HEK293 (cell line): ENCODE results near the gene DSCAML1.

ENCODE experiments used
- CTCF ChIA-PET: fragments of 350-600 bp; formaldehyde crosslinking; extraction: SDS; loops from one replicate; lab custom pipeline; 2021; ENCODE audit warnings: antibody characterized with exemption; lab: Yijun Ruan, JAX
- POLR2A ChIA-PET: fragments of 300-600 bp; formaldehyde crosslinking; extraction: SDS; loops from one replicate; lab custom pipeline; 2020; ENCODE audit warnings: antibody characterized with exemption, inconsistent platforms; lab: Yijun Ruan, JAX
- H3K27ac ChIP-seq: fragments of 200-500 bp; sonication (Bioruptor generic); 2 replicates; pipeline ENCODE4 v1.5.1; 2014; ENCODE audit warnings: low read depth, low read length, control low read depth, inconsistent platforms; ENCODE audit errors: extremely low read depth
- H3K36me3 ChIP-seq, 2 experiments: fragments of 200-500 bp in 1 of 2; sonication (Bioruptor generic) in 1 of 2; 1 replicate in 1 of 2; 2 replicates in 1 of 2; pipeline ENCODE4 v1.5.1; 2014 to 2017; ENCODE audit warnings: inconsistent platforms in 2 of 2, low read length in 2 of 2; ENCODE audit not compliant: control insufficient read depth in 2 of 2, insufficient read depth in 1 of 2
- H3K4me1 ChIP-seq: fragments of 200-500 bp; sonication (Bioruptor generic); 2 replicates; pipeline ENCODE4 v1.5.1; 2014; ENCODE audit warnings: mild to moderate bottlenecking, low read length, inconsistent platforms; ENCODE audit not compliant: control insufficient read depth, insufficient read depth
- H3K4me3 ChIP-seq: 2 replicates; pipeline ENCODE4 v1.5.1; 2011; ENCODE audit warnings: low read depth, mild to moderate bottlenecking, control low read depth, low read length, moderate library complexity
- H3K9me3 ChIP-seq: fragments of 200-500 bp; sonication (Bioruptor generic); 2 replicates; pipeline ENCODE4 v1.5.1; 2014; ENCODE audit warnings: low read depth, low read length, inconsistent platforms; ENCODE audit not compliant: control insufficient read depth, insufficient read depth
- GLI2 ChIP-seq: fragments of 450-650 bp; formaldehyde crosslinking; IDR thresholded peaks from 2 replicates; pipeline ENCODE4; 2017; ENCODE audit warnings: missing biosample characterization, missing genetic modification characterization, low read depth, borderline replicate concordance
- HOXC10 ChIP-seq: sonication (generic); formaldehyde crosslinking; IDR thresholded peaks from 2 replicates; pipeline ENCODE4 v1.8.1; 2023; ENCODE audit warnings: mild to moderate bottlenecking, missing genetic modification reagents
- PRDM10 ChIP-seq: fragments of 450-650 bp; formaldehyde crosslinking; IDR thresholded peaks from 2 replicates; pipeline ENCODE4 v1.5.1; 2016; ENCODE audit warnings: missing biosample characterization, missing genetic modification characterization
- SALL2 ChIP-seq: fragments of 450-650 bp; formaldehyde crosslinking; IDR thresholded peaks from 2 replicates; pipeline ENCODE4 v1.5.0; 2017; ENCODE audit warnings: missing biosample characterization, mild to moderate bottlenecking, missing genetic modification characterization, borderline replicate concordance
- SCRT1 ChIP-seq: fragments of 450-650 bp; formaldehyde crosslinking; IDR thresholded peaks from 2 replicates; pipeline ENCODE4 v1.5.1; 2016; ENCODE audit warnings: missing biosample characterization, missing genetic modification characterization, borderline replicate concordance
- ZBTB6 ChIP-seq: fragments of 450-650 bp; formaldehyde crosslinking; IDR thresholded peaks from 2 replicates; pipeline ENCODE4 v1.5.1; 2017; ENCODE audit warnings: missing biosample characterization, missing genetic modification characterization
- ZBTB7A ChIP-seq: fragments of 450-650 bp; formaldehyde crosslinking; IDR thresholded peaks from 2 replicates; pipeline ENCODE4 v1.5.1; 2016; ENCODE audit warnings: low read depth, missing biosample characterization, missing genetic modification characterization
- ZIC2 ChIP-seq: fragments of 450-650 bp; formaldehyde crosslinking; IDR thresholded peaks from 2 replicates; pipeline ENCODE4 v1.5.1; 2016; ENCODE audit warnings: missing biosample characterization, missing genetic modification characterization
- ZNF148 ChIP-seq: fragments of 450-650 bp; formaldehyde crosslinking; IDR thresholded peaks from 2 replicates; pipeline ENCODE4 v1.5.0; 2017; ENCODE audit warnings: missing biosample characterization, missing genetic modification characterization, borderline replicate concordance
- ZNF16 ChIP-seq: fragments of 450-650 bp; formaldehyde crosslinking; IDR thresholded peaks from 2 replicates; pipeline ENCODE4 v1.5.1; 2016; ENCODE audit warnings: low read depth, missing biosample characterization, missing genetic modification characterization
- ZNF26 ChIP-seq: fragments of 450-650 bp; formaldehyde crosslinking; IDR thresholded peaks from 2 replicates; pipeline ENCODE4 v1.5.1; 2016; ENCODE audit warnings: missing biosample characterization, missing genetic modification characterization
- ZNF266 ChIP-seq: fragments of 450-650 bp; formaldehyde crosslinking; IDR thresholded peaks from 2 replicates; pipeline ENCODE4 v1.5.1; 2016; ENCODE audit warnings: missing biosample characterization, missing genetic modification characterization, low read depth
- ZNF37A ChIP-seq: fragments of 450-650 bp; IDR thresholded peaks from 2 replicates; pipeline ENCODE4 v1.5.1; 2018; ENCODE audit warnings: missing biosample characterization, missing genetic modification characterization
- ZNF391 ChIP-seq: fragments of 450-650 bp; formaldehyde crosslinking; IDR thresholded peaks from 2 replicates; pipeline ENCODE4 v1.5.1; 2016; ENCODE audit warnings: low read depth, missing biosample characterization, missing genetic modification characterization, borderline replicate concordance
- ZNF488 ChIP-seq: fragments of 450-650 bp; formaldehyde crosslinking; IDR thresholded peaks from 2 replicates; pipeline ENCODE4 v1.5.1; 2016; ENCODE audit warnings: missing biosample characterization, missing genetic modification characterization
- ZNF585B ChIP-seq: fragments of 450-650 bp; formaldehyde crosslinking; IDR thresholded peaks from 2 replicates; pipeline ENCODE4 v1.5.1; 2016; ENCODE audit warnings: missing biosample characterization, missing genetic modification characterization
- ZNF639 ChIP-seq: fragments of 450-650 bp; formaldehyde crosslinking; IDR thresholded peaks from 2 replicates; pipeline ENCODE4 v1.5.1; 2016; ENCODE audit warnings: missing biosample characterization, missing genetic modification characterization

DSCAML1 gene

GRCh38 chr11:117652521-117652920 is 144.5 kb downstream of the DSCAML1 start:
- CTCF ChIA-PET = no interaction called here
- POLR2A ChIA-PET = no interaction called here
- Histone ChIP-seq H3K9me3 (no peaks in the 10 kb centered on the region), H3K27ac (no peak overlapping the region), H3K4me1 (no peaks in the 10 kb centered on the region), H3K36me3 (no peaks in the 10 kb centered on the region)
- no peak for TF ChIP-seq ZNF639 (tag by site-specific recombination)
- TF ChIP-seq ZNF266 (tag by site-specific recombination) = no peak
- no peak for TF ChIP-seq GLI2 (tag by site-specific recombination)
- TF ChIP-seq ZBTB6 = no peak
- no peak for TF ChIP-seq ZNF391 (tag by site-specific recombination)
- TF ChIP-seq, all 188 proteins: peak for 0
- no peak overlapping the region for H3K4me3 ChIP-seq

- Histone ChIP-seq H3K4me1 (no peaks in the 10 kb centered on the region), H3K4me3 (no peak overlapping the region), H3K36me3 (no peaks in the 10 kb centered on the region), H3K9me3 (no peaks in the 10 kb centered on the region), H3K27ac (no peak overlapping the region)
- ChIA-PET CTCF (no interaction called here), POLR2A (no interaction called here)
- TF ChIP-seq ZNF585B (tag by site-specific recombination) (no peak), SALL2 (tag by site-specific recombination) (no peak), PRDM10 (tag by site-specific recombination) (no peak), ZNF148 (tag by site-specific recombination) (no peak), SCRT1 (tag by site-specific recombination) (no peak)
Observed at GRCh38 chr11:117649296-117650055, 147.5 kb downstream of the DSCAML1 start.

GRCh38 chr11:117647872-117648271 is 149.1 kb downstream of the DSCAML1 start:
- Histone ChIP-seq H3K9me3 (no peaks in the 10 kb centered on the region), H3K36me3 (no peaks in the 10 kb centered on the region), H3K4me1 (no peaks in the 10 kb centered on the region), H3K4me3 (no peak overlapping the region), H3K27ac (no peak overlapping the region)
- TF ChIP-seq ZNF26 (no peak), ZIC2 (peak; percentile 27; the same call in 1 of the 2 replicates), ZNF488 (tag by site-specific recombination) (no peak), ZNF16 (tag by site-specific recombination) (no peak), HOXC10 (no peak), ZNF37A (tag by site-specific recombination) (no peak), ZBTB7A (tag by site-specific recombination) (no peak)
- ChIA-PET POLR2A (no interaction called here), CTCF (no interaction called here)
